HG02943 (cell line): ENCODE measurements around the gene CRB1.
A peak's percentile ranks its signal among the peaks of the same experiment; 100 is the strongest.
"Not testable (repeated sequence)": the region's sequence is repeated elsewhere in the genome, so short reads cannot be mapped to it uniquely, and the experiment has no call there.

Experiments used
- ATAC-seq: cut with Tn5 transposase; IDR thresholded peaks from one replicate; pipeline ENCODE4 v1.9.1; 2021; ENCODE audit warnings: mild to moderate bottlenecking, low read depth, moderate library complexity; ENCODE audit not compliant: unreplicated experiment

CRB1 gene

GRCh38 chr1:197394831-197395608, 127.0 kb downstream of the CRB1 start:
- ATAC-seq = no peak

GRCh38 chr1:197397895-197398294, 129.8 kb downstream of the CRB1 start:
- ATAC-seq = no peak

GRCh38 chr1:197399755-197400521, 131.9 kb downstream of the CRB1 start:
- peak; percentile 93 for ATAC-seq

GRCh38 chr1:197400522-197400902, 132.5 kb downstream of the CRB1 start:
- ATAC-seq = no peak

- no peak for ATAC-seq
These were observed 134.1 kb downstream of the CRB1 start for GRCh38 chr1:197402189-197402588.

GRCh38 chr1:197404774-197405173, 136.7 kb downstream of the CRB1 start:
- ATAC-seq = not testable (repeated sequence)

- ATAC-seq = not testable (repeated sequence)
These were observed 137.6 kb downstream of the CRB1 start for GRCh38 chr1:197405614-197406013.

GRCh38 chr1:197413564-197413963, 145.5 kb downstream of the CRB1 start:
- no peak for ATAC-seq

GRCh38 chr1:197415221-197415620, 147.2 kb downstream of the CRB1 start:
- no peak for ATAC-seq

- ATAC-seq = no peak
These were observed 150.6 kb downstream of the CRB1 start for GRCh38 chr1:197418693-197419092.

GRCh38 chr1:197422993-197423392, 154.9 kb downstream of the CRB1 start:
- no peak for ATAC-seq

- ATAC-seq = no peak
These were observed 156.3 kb downstream of the CRB1 start for GRCh38 chr1:197424380-197424779.

- ATAC-seq = no peak
These were observed 161.3 kb downstream of the CRB1 start for GRCh38 chr1:197429372-197429771.

GRCh38 chr1:197435224-197435623, 167.2 kb downstream of the CRB1 start:
- no peak for ATAC-seq

- ATAC-seq = no peak
These were observed 169.5 kb downstream of the CRB1 start for GRCh38 chr1:197437601-197438000.

- ATAC-seq = no peak
These were observed 170.1 kb downstream of the CRB1 start for GRCh38 chr1:197438010-197438790.

GRCh38 chr1:197439708-197440280, 171.7 kb downstream of the CRB1 start:
- ATAC-seq = no peak

GRCh38 chr1:197440715-197441114, 172.7 kb downstream of the CRB1 start:
- ATAC-seq = no peak

GRCh38 chr1:197441999-197442414, 174.0 kb downstream of the CRB1 start:
- no peak for ATAC-seq

GRCh38 chr1:197444755-197445154, 176.7 kb downstream of the CRB1 start:
- no peak for ATAC-seq
